Endothelial cell of umbilical vein (primary cell): Measurements from ENCODE around the gene TRMT44. TPM values are rescaled to one million over a fixed set of nuclear protein-coding genes. Genes with fewer than 3 reads are reported as not detected.

Experiments
- BruUV-seq: library from RNA; stranded (reverse); fragments of 400-500 nt; replicated peaks from 2 replicates; lab custom pipeline; 2021; lab: Mats Ljungman, UMichigan
- CTCF ChIA-PET: fragments of 300-600, 350-600 bp; sonication (Branson Sonifier 250); formaldehyde crosslinking; loops from one replicate; lab custom pipeline; 2021; ENCODE audit warnings: antibody characterized with exemption, inconsistent platforms; lab: Charles Lee
- POLR2A ChIA-PET: fragments of 300-600, 350-600 bp; sonication (Branson Sonifier 250); formaldehyde crosslinking; loops from one replicate; lab custom pipeline; 2021; ENCODE audit warnings: antibody characterized with exemption, inconsistent platforms; lab: Charles Lee
- DNase-seq: peaks from one replicate; pipeline ENCODE4 v3.0.0-alpha.2; 2011; ENCODE audit warnings: low read depth, low spot score
- FAIRE-seq: peaks from 2 replicates; lab custom pipeline; 2011; peaks lifted over from hg19 to GRCh38; lab: Jason Lieb, UNC
- H2AFZ ChIP-seq: 2 replicates; pipeline ENCODE4 v1.6.0; 2012; ENCODE audit warnings: low read depth, low read length, control low read depth, inconsistent platforms
- H3K27ac ChIP-seq: 2 replicates; pipeline ENCODE4 v1.5.1; 2011; ENCODE audit warnings: low read depth, mild to moderate bottlenecking, control low read depth, low read length, moderate library complexity; ENCODE audit not compliant: insufficient read depth
- H3K27me3 ChIP-seq, 2 experiments: 2 replicates each; pipeline versions ENCODE4 v1.6.0 to v1.6.1; 2011; ENCODE audit warnings: low read length in 2 of 2, mixed read lengths in 1 of 2; ENCODE audit not compliant: control insufficient read depth in 2 of 2, insufficient read depth in 2 of 2
- H3K36me3 ChIP-seq, 2 experiments: 2 replicates in 1 of 2; 3 replicates in 1 of 2; pipeline ENCODE4 v1.5.1; 2011; ENCODE audit warnings: low read length in 2 of 2, mild to moderate bottlenecking in 1 of 2, moderate library complexity in 1 of 2; ENCODE audit not compliant: control insufficient read depth in 2 of 2, insufficient read depth in 2 of 2; ENCODE audit errors: extremely low read depth in 1 of 2
- H3K4me1 ChIP-seq: 3 replicates; pipeline ENCODE4 v1.5.1; 2011; ENCODE audit warnings: mild to moderate bottlenecking, low read length; ENCODE audit not compliant: control insufficient read depth, insufficient read depth; ENCODE audit errors: extremely low read depth
- H3K4me2 ChIP-seq: 2 replicates; pipeline ENCODE4 v1.6.1; 2011; ENCODE audit warnings: low read length, control low read depth, mixed read lengths; ENCODE audit not compliant: insufficient read depth
- H3K4me3 ChIP-seq, 3 experiments: fragments of 200-600 bp in 1 of 3; sonication (generic), shearing (Covaris generic) in 1 of 3; replicated peaks in 1 of 3; 2 replicates each; pipeline ENCODE4 v1.5.1; 2011 to 2016; ENCODE audit warnings: control low read depth in 3 of 3, low read length in 3 of 3, mild to moderate bottlenecking in 2 of 3, inconsistent platforms in 1 of 3, low read depth in 1 of 3, moderate library complexity in 1 of 3; ENCODE audit not compliant: insufficient read depth in 1 of 3
- H3K79me2 ChIP-seq: 2 replicates; pipeline ENCODE4 v1.6.0; 2012; ENCODE audit warnings: low read length, inconsistent platforms; ENCODE audit not compliant: control insufficient read depth, insufficient read depth
- H3K9ac ChIP-seq: replicated peaks from 2 replicates; pipeline ENCODE3; 2011; ENCODE audit warnings: low read length, control low read depth; ENCODE audit not compliant: insufficient read depth; ENCODE audit errors: extremely low read depth
- H3K9me1 ChIP-seq: replicated peaks from 3 replicates; pipeline ENCODE4 v1.6.0; 2011; ENCODE audit warnings: mild to moderate bottlenecking, low read length; ENCODE audit not compliant: control insufficient read depth, insufficient read depth; ENCODE audit errors: extremely low read depth
- H3K9me3 ChIP-seq: replicated peaks from 2 replicates; pipeline ENCODE4 v1.5.1; 2012; ENCODE audit warnings: low read length, inconsistent platforms; ENCODE audit not compliant: control insufficient read depth, insufficient read depth
- H4K20me1 ChIP-seq: replicated peaks from 2 replicates; pipeline ENCODE3; 2011; ENCODE audit warnings: mild to moderate bottlenecking, low read length; ENCODE audit not compliant: control insufficient read depth, insufficient read depth; ENCODE audit errors: extremely low read depth
- EZH2 ChIP-seq: IDR thresholded peaks from 2 replicates; pipeline ENCODE4 v1.6.1; 2012; ENCODE audit warnings: borderline replicate concordance, low read depth, mild to moderate bottlenecking, moderate library complexity, low read length, inconsistent platforms; ENCODE audit not compliant: severe bottlenecking
- FOS ChIP-seq: IDR thresholded peaks from 2 replicates; pipeline ENCODE4 v1.6.1; 2011; ENCODE audit warnings: mild to moderate bottlenecking, low read length, moderate library complexity, borderline replicate concordance; ENCODE audit not compliant: insufficient read depth
- GATA2 ChIP-seq: IDR thresholded peaks from 2 replicates; pipeline ENCODE4 v1.7.0; 2011; ENCODE audit warnings: low read depth, mild to moderate bottlenecking, moderate library complexity, mixed read lengths, low read length; ENCODE audit not compliant: insufficient read length, insufficient read depth
- MYC ChIP-seq: IDR thresholded peaks from one replicate; pipeline ENCODE4 v1.6.1; 2011; ENCODE audit warnings: mild to moderate bottlenecking, low read depth, low read length
- POLR2A ChIP-seq: IDR thresholded peaks from 2 replicates; pipeline ENCODE4 v1.6.1; 2012; ENCODE audit warnings: low read depth, mild to moderate bottlenecking, control low read depth, low read length
- POLR2AphosphoS5 ChIP-seq: IDR thresholded peaks from 2 replicates; pipeline ENCODE4 v1.6.1; 2012; ENCODE audit warnings: low read depth, mild to moderate bottlenecking, control low read depth, low read length, moderate library complexity; ENCODE audit not compliant: insufficient read depth
- dilution Hi-C: fragments of 300-500 bp; cut with MboI; formaldehyde crosslinking; loops from one replicate; pipeline ENCODE4 v1.15.0; 2019; ENCODE audit warnings: low sequenced_read_pairs; ENCODE audit not compliant: extremely low pct_ligation_motif_present
- intact Hi-C: fragments of 100-400 bp; cut with micrococcal nuclease; formaldehyde crosslinking; loops from one replicate; pipeline ENCODE4 v1.10.0; 2022
- polyA plus RNA-seq, 4 experiments: library from polyadenylated mRNA; depleted of rRNA in 3 of 4; stranded (reverse) in 3 of 4; unstranded in 1 of 4; fragments of >200 nt; gene quantifications; 2 replicates each; pipeline versions ENCODE4 v1.2.1 to v1.2.3, GENCODE V29; 2011 to 2012; ENCODE audit warnings: missing spikeins in 1 of 4
- total RNA-seq: library from RNA; stranded (reverse); gene quantifications from 2 replicates; pipeline ENCODE4 v1.2.3, GENCODE V29; 2021
- TF ChIP-seq, protein P1 (sequence below), 2 donors: IDR thresholded peaks; 1 replicate in 1 of 2; 2 replicates in 1 of 2; pipeline ENCODE4 v1.5.1; 2011; ENCODE audit warnings: low read length in 2 of 2, mild to moderate bottlenecking in 2 of 2, moderate library complexity in 2 of 2, control low read depth in 1 of 2, inconsistent platforms in 1 of 2, low read depth in 1 of 2; ENCODE audit not compliant: insufficient read depth in 1 of 2; ENCODE audit errors: extremely low read depth in 1 of 2

Gene TRMT44
- total and polyA plus RNA-seq, 2 donors (not counting 3 experiments of a cell fraction or from before 2014, with no cell fraction given) = 10.4 to 17.3 TPM

DNA sequence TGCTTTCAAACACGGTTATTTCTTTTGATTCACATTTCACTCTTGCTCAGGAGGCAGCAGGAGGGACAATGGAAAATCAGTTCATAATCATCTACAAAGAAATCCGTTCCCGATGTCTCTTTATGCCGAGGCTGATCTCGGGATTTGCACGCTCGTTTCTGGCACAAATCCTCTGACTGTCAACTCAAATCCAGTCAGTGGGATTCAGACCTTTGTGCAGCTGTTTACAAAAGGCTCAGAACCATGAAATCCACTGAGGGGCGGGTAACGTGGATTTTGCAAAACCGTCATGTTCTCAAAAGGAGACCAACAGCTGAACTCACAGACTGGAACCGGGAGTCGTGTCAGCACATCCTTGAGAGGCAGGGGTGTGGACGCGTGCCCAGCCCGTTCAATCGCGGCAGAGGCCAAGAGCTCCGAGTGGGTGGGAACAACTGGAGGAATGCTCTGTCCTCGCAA is 46.5 kb upstream of the TRMT44 start:
- intact Hi-C loops = no loop called here
- no peak for FAIRE-seq
- peaks cover 30% of the 10 kb centered on the region for H3K4me1 ChIP-seq
- peaks cover 0 to 4% of the 10 kb centered on the region in 2 experiments for H3K36me3 ChIP-seq
- H3K9me3 ChIP-seq = no peaks in the 10 kb centered on the region
- BruUV-seq = no TSS peak
- H3K79me2 ChIP-seq = no peaks in the 10 kb centered on the region
- peak overlapping the region; percentile 43 for H3K27ac ChIP-seq
- peak overlapping the region; percentile 17 for H3K9ac ChIP-seq
- no peaks in the 10 kb centered on the region for H3K27me3 ChIP-seq
- ChIA-PET POLR2A (no interaction called here), CTCF (interaction anchor here (0.6 to 5.4 kb wide), 13 partner anchors 9 to 236 kb away, joined by 3 to 45 read pairs (median 4); no protein-coding TSS in a partner anchor)
- no peak overlapping the region for H3K4me3 ChIP-seq
- TF ChIP-seq EZH2 (no peak), GATA2 (no peak), POLR2AphosphoS5 (no peak), POLR2A (no peak), FOS (no peak), MYC (no peak)
- TF ChIP-seq, protein P1, sequence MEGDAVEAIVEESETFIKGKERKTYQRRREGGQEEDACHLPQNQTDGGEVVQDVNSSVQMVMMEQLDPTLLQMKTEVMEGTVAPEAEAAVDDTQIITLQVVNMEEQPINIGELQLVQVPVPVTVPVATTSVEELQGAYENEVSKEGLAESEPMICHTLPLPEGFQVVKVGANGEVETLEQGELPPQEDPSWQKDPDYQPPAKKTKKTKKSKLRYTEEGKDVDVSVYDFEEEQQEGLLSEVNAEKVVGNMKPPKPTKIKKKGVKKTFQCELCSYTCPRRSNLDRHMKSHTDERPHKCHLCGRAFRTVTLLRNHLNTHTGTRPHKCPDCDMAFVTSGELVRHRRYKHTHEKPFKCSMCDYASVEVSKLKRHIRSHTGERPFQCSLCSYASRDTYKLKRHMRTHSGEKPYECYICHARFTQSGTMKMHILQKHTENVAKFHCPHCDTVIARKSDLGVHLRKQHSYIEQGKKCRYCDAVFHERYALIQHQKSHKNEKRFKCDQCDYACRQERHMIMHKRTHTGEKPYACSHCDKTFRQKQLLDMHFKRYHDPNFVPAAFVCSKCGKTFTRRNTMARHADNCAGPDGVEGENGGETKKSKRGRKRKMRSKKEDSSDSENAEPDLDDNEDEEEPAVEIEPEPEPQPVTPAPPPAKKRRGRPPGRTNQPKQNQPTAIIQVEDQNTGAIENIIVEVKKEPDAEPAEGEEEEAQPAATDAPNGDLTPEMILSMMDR (IDR thresholded peaks at IDR 0.05; ENCODE audit: extremely low read depth in 1 of 2, insufficient read depth in 1 of 2, low read depth in 1 of 2, low read length in 2 of 2) = no peak
- DNase-seq = no peak
- H3K4me2 ChIP-seq = no peak overlapping the region
- H3K9me1 ChIP-seq = no peaks in the 10 kb centered on the region
- no peaks in the 10 kb centered on the region for H4K20me1 ChIP-seq
- H2AFZ ChIP-seq = no peak overlapping the region
- dilution Hi-C loops = no loop called here
